Tongue (tissue), 2 donors: ENCODE measurements around the gene GTF2A1. TPM values are rescaled to one million over a fixed set of nuclear protein-coding genes. Genes with fewer than 3 reads are reported as not detected.
"Not testable (repeated sequence)": the region's sequence is repeated elsewhere in the genome, so short reads cannot be mapped to it uniquely, and the experiment has no call there.

ENCODE experiments used
- DNase-seq: peaks from one replicate; pipeline ENCODE4 v3.0.0-alpha.2; 2015
- total RNA-seq: library from RNA; depleted of rRNA; stranded (reverse); fragments of >200 nt; gene quantifications from one replicate; pipeline ENCODE4 v1.2.3, GENCODE V29; 2014

GTF2A1 gene
- total RNA-seq, result 31.9 TPM

DNA sequence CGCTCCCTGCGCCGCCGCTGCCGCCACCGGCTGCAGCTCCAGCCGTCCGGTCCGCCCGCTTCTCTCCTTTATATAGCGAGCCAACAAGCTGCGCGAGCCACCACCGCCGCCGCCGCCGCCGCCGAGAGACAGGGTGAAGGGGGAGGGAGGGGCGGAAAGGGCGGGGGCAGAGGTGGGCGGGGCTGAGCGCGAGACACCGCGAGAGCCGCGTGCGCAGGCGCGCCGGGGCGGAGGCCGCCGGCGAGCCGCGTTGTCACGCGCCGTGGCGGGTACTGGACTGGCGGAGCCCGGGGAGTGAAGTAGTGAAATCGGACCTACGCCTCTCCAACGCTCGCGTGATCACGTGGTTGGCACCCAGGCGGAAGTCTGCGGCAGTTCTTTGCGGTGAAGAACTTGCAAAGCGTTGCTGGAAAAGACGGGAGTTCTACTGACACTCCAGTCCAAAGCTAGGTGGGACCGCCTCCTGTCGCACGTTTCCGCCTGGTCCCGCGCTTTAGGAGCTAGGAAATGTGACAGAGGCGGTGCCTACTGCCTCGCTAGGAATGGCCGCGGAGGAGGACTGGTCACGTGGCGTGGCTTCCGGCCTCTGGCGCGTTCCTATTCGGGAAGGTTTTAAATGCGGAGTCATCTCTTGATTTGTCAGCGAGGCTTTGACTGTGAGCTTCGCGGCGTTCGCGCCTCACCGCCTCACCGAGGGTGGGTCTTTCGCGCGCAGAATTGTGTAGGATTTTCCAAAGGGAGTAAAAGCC, at the start of gene GTF2A1:
TSS of gene GTF2A1 (minus strand) at position 130 of the 749 bp plus-strand sequence. CDS start 441 bp downstream, outside the sequence.
- DNase-seq, result peak; percentile 99

DNA sequence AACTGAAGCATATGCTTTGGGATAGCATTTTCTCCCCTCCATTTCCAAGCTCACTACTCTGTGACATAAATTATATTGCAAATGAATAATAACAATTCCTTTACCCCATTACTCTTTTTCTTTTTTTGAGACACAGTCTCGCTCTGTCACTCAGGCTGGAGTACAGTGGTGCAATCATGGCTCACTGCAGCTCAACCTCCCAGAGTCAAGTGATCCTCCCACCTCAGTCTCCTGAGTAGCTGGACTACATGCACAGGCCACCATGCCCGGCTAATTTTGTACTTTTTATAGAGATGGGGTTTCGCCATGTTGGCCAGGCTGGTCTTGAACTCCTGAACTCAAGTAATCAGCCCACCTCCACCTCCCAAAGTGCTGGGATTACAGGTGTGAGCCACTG, 49.2 kb upstream of the GTF2A1 start:
- no peak for DNase-seq

DNA sequence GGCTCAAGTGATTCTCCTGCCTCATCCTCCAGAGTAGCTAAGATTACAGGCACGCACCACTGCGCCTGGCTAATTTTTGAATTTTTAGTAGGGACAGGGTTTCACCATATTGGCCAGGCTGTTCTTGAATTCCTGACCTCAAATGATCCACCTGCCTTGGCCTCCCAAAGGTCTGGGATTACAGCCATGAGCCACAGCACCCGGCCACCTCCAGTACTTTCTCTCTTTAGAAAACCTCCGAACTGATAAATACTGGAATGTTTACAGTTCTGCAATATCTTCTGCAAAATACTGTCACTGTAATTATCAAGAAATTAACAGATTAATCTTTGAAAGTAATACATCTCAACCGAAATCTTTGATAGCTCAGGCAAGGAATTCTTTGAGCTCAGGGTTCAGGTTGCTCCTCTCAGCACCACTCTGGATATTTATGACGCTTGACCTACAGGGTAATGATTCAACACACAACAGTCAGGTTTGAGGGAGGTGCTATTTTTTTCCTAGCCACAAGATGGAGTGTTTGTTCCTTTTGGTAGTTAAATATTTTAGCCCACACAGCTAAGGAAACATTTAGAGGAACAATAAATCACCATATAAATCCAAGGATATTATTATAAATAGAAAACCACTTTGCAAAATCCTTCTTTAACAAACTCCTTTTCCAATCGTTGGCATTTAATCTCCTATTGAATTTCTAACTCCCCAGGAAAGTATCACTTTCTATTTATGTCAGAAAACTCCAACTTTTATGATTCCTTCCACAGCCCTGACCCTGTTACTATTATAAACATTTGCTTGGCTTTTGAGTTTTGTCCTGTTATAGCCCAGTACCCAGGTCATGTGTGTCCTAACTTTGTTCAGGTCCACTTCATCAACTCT, 48.6 kb upstream of the GTF2A1 start:
- peak; percentile 84 for DNase-seq

DNA sequence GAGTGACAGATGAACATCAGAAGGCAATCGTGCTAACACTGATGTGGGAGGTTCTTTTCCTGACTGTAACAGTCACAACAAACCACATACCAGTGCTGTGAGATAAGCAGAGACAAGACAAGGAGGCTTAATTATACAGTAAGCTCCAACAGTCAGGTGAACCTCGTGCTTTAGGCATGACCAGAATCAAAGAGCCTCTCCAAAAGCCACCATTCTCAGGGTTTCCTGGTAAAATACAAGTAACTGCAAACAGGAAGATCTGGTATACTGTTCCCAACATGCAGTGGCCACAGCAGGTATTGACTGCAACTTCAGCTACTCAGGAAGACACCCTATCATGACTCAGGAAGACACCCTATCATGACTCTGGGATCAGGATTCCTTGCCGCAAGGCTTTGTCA, 47.3 kb upstream of the GTF2A1 start:
- no peak for DNase-seq

DNA sequence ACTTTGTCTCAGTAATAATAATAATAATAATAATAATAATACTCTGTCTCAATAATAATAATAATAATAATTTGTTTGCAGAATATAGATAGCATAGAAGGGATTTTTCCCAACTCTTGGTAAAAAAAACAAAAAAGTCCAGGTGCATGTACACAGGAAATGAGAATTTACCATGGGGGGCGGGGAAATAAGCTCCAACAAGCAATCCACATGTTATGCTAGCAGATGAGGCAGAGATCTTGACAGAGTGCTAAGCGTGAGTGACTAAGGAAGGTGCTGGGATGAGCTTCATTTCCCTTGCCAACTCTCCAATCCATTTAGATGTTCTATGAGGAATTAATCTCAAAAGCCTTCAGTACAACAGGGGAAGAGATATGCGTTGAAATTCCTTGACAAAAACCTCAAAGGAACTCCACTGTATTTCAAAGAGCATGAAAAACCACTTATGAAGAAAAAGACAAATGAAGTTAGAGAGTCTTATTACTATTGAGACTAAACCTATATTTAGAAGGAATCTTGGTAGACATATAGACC, 44.9 kb upstream of the GTF2A1 start:
- DNase-seq, result no peak

DNA sequence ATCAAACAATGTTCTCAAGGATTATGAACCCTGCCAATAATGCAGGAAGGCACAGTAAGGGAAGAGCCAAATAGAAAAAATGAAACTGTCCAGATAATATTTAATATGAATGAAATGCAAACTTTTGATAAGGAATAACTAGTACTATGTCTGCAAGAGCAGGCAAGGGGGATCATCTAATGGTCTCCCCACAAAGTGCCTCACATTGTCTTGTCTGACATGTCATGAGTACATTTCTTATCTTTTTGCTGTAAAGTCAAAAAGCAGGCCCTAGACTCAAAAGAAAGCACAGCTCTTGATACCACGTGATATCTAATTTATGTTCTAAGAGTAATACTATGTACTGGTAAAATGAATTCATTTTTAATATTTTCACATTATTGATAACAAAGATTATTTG, 43.9 kb upstream of the GTF2A1 start:
- no peak for DNase-seq

DNA sequence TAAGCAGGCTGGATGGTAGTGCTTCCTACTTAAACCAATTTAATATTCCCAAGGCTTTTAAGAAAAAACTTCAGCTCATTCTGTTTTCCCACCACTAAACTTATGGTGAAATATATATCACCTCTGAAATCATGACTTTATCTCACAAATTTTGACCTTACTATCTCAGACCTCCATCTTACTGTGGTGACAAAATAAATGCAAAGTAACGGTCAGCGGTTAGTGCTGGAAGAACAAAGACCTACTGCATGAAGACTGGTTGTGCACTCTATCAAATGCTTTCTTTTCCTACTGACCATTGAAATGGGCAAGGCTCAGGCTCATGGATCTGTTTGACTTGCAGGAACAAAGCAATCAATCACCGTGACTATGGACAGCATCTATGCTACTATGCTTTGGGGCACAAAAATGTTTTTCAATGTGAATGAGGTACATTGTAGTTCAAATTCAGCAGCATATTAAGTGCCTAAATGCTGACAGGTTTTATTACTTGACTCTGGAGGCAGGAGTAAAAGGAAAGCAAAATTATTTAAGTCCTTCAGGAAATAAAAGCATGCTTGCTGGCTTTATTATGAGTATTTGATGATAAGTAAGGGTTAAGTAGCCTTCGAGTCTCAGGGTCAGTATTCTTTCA, 43.1 kb upstream of the GTF2A1 start:
- DNase-seq, result no peak

DNA sequence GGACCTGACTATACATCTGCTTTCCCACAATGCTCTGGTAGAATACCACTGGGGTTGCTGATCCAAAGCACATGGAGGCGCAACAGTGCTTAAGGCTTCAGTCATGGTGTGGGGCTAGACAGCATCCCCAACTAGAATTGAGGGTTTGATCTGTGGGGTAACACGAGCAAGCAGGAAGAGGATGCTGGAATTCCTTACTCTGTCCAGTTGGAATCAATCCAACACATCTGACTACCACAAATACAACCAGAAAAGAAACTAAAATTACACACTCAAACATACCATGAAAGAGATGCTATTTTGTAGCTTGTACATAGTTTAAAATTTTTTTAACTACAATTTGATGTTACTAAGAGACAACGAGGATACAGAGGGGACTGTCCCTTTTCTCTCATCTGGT, 40.4 kb upstream of the GTF2A1 start:
- DNase-seq, result peak; percentile 44

DNA sequence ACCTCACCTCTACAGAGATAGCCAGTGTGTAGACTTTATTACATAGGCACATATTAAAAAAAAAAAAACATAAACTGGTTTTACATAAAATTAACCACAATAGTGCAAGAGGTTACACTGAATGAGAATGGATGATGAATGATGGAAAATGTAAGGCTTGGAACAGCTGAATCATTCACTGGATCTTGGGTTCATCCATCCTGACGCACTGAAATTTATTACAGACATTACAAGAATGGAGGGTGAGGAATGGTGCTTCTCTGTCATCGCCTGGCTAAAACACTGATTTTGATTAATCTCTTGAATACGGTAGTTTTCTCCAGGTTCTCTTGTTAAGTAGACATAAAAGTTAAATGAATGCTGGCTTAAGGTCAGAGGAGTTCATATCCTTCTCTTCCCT, 40.0 kb upstream of the GTF2A1 start:
- DNase-seq, result no peak

DNA sequence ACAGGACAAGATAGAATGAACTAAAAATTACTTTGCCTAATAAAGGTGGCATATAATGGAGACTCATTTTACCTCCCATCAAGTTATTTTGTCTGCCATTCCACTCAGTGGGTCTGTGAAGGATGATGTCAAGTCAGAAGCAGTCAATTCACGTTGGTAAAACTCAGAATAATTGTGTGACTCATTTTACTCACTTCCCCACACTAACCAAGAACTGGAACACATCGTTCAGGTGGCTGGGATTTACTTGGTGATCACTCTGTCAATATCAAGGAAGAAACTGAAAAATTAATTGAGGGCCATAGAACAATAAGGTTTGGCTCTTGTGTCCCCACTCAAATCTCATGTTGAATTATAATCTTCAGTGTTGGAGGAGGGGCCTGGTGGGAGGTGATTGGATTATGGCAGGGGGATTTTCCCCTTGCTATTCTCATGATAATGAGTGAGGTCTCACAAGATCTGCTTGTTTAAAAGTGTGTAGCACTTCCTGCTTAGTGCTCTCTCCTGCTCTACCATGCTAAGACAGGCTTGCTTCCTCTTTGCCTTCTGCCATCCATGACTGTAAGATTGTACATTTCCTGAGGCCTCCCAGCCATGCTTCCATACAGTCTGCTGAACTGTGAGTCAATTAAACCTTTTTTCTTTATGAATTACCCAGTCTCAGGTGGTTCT, 35.7 kb upstream of the GTF2A1 start:
- DNase-seq, result no peak

DNA sequence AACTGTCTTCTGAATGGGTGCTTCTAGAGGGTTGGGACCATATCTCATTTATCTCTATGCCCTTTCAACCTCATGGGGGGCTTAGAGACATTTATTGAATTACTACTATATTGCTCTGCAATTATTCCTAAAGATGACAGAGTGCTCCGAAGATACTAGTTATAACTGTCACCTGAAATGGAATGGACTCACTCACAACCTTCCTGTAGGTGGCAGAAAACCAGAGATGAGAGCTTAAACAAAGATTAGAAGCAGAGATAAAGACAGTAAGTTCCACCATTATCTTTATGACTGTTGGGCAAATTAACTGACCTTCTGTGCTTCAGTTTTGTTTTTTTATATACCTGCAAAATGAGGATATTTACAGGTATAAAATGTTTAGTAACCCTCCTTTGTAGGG, 31.5 kb upstream of the GTF2A1 start:
- DNase-seq, result no peak

DNA sequence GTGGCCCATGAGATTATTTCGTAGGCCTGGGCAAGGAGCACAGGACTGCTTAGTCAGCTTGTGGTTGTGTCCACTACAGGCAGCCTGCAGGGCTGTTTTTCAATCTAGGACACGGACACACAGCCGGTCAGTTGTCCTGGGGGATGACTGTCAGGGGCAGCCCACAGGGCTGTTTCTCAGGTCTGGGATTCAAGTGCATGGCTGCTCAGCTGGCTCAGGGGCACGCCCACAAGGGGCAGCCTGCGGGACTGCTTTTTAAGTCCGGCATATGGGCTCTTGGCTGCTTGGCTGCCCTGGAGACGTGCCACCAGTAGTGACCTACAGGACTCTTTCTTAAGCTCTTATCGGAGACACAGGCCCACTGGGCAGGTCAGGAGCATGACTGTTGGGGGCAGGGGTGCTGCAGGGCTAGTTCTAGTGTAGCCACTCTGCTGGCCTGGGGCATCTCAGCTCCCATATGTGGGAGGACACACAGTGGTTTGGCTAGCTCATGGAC, 26.6 kb upstream of the GTF2A1 start:
- DNase-seq, result no peak

DNA sequence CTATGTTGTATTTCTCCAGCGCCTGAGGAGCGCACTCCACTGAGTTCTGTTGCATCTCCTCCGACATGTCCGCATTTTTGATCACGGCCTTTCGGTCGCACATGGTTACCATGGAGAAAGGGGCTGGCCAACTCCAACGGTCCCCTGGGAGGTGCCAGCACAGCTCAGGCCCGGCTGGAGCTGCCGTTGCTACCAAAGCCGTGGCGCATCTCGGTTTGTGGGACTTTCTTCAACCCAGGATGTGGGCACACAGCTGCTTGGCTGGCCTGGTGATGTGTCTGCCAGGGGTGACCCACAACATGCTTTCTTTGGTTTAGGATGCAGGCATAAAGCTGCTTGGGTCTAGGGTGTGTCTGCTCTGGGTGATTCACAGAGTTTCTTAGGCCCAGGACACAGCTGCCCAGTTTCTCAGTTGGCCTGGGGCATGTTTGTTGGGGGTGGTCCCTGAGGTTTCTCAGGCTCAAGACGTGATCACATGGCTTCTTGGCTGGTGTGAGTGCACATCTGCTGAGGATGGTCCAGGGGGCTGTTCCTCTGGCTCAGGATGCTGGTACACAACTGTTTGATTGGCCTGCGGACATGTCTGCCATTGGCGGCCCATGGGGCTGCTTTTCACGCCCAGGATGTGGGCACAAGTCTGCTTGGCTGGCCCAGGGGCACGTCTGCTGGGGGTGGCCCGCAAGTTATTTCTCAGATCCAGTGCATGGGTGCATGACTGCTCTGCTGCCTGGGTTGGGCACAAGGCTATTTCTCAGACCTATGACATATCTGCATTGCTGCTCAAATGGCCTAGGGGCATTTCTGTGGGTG, 25.9 kb upstream of the GTF2A1 start:
- peak; percentile 50 for DNase-seq

DNA sequence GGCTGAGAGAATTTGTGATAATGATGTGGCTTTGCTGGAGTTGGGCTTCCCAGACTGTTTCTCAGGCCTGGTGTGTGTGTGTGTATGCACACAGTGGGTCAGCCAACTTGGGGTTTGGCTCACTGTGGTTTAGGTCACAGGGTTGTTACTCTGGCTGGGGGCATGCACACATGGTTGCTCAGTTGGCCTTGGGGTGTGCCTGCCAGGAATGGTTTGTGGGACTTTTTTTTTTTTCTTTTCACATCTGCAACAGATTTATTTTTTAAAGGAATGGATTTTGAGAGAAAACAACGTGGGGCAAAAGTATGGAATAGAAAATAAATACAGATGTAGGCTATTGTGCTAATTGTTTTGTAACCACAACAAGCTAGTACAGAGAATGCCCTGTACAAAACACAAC, 25.0 kb upstream of the GTF2A1 start:
- DNase-seq, result peak; percentile 22

DNA sequence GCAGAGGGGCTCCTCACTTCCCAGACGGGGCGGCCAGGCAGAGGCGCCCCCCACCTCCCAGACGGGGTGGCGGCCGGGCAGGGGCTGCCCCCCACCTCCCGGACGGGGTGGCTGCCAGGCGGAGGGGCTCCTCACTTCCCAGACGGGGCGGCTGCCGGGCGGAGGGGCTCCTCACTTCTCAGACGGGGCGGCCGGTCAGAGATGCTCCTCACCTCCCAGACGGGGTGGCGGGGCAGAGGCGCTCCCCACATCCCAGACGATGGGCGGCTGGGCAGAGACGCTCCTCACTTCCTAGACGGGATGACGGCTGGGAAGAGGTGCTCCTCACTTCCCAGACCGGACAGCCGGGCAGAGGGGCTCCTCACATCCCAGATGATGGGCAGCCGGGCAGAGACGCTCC, 23.7 kb upstream of the GTF2A1 start:
- not testable (repeated sequence) for DNase-seq

DNA sequence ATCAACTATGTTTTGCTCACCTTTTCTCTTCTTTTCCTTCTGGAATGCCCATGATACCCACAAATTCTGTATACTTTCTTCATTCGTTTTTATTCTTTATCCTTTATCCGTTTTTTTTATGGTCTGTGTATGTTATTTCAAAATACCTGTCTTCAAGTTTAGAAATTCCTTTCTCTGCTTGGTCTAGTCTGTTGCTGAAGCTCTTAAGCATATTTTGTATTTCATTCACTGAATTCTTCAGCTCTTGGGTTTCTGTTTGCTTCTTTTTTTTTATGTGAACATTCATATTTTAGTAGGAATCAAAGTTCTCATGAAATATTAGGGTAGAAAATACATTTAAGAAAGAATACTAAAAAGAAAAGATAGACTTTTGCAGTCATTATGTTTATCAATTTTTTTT, 22.7 kb upstream of the GTF2A1 start:
- no peak for DNase-seq

DNA sequence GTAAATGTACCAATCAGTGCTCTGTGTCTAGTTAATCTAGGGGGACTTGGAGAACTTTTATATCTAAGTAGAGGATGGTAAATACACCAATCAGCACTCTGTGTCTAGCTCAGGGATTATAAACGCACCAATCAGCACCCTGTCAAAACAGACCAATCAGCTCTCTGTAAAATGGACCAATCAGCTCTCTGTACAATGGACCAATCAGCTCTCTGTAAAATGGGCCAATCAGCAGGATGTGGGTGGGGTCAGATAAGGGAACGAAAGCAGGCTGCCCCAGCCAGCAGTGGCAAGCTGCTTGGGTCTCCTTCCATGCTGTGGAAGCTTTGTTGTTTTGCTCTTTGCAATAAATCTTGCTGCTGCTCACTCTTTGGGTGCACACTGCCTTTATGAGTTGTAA, 16.1 kb upstream of the GTF2A1 start:
- DNase-seq, result not testable (repeated sequence)

DNA sequence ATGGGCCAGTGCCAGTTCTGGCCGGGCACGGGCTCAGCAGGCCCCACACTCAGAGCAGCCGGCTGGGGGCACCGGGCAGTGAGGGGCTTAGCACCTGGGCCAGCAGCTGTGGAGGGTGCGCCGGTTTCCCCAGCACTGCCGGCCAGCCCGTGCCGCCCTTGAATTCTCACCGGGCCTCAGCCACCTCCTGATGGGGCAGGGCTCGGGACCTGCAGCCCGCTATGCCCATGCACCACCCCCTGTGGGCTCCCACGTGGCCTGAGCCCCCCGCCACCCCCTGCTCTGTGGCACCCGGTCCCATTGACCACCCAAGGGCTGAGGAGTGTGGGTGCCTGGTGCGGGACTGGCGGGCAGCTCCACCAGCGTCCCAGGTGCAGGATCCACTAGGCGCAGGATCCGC, 15.4 kb upstream of the GTF2A1 start:
- no peak for DNase-seq

DNA sequence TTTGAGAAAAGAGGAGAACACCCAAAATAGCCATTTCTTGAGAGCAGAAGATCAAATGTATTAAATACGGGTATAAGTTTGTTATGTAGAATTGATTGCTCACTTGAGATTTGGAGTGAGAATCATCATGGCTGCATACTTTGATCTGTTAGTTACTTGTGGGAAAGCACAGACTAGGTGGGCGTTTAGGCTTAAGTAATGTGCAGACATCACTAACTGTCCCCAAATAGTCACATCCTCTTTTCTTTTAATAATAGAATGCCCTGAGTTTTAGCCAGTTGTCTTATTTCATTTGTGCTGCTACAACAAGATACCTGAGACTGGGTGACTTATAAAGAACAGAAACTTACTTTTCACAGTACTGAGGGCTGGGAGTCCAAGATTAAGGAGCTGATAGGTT, 14.3 kb upstream of the GTF2A1 start:
- no peak for DNase-seq

DNA sequence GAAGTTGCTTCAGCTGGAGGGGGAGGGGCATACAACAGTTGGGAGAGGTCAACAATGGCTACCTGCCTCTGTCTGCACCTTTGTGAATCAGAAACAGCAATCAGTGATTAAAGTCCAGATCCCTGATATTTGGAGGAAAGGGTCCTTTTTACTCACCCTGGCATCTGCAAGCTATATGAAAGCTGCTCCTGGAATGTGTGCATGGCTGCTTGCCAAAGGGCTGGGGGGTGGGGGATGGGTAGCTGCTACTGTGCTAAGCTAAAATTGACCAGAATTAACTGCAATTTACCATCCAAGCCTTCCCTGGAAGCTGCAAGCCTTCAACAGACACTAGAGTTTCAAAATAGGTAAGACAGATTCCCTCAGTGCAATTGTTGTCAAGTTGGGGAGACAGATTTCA, 13.5 kb upstream of the GTF2A1 start:
- DNase-seq, result peak; percentile 57

DNA sequence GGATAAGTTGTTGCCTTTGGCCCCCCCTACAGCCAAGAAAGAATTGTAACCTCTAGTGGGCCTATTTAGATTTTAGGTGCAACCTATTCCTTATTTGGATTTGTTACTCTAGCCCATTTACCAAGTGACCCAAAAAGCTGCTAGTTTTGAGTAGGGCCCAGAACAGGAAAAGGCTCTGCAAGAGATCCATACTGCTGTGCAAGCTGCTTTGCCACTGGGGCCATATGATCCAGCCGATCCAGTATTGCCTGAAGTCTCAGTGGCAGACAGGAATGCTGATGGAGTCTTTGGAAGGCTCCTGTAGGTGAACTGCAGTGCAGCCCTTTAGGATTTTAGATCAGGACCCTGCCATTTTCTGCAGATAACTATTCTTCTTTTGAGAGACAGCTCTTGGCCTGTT, 12.9 kb upstream of the GTF2A1 start:
- no peak for DNase-seq
